HG03439 (cell line): ENCODE data around the gene PDE4C.
"Not testable (repeated sequence)": the region's sequence is repeated elsewhere in the genome, so short reads cannot be mapped to it uniquely, and the experiment has no call there.

ENCODE experiments used
- ATAC-seq: cut with Tn5 transposase; IDR thresholded peaks from one replicate; pipeline ENCODE4 v1.9.1; 2021; ENCODE audit warnings: mild to moderate bottlenecking, moderate library complexity; ENCODE audit not compliant: unreplicated experiment

Gene PDE4C

DNA sequence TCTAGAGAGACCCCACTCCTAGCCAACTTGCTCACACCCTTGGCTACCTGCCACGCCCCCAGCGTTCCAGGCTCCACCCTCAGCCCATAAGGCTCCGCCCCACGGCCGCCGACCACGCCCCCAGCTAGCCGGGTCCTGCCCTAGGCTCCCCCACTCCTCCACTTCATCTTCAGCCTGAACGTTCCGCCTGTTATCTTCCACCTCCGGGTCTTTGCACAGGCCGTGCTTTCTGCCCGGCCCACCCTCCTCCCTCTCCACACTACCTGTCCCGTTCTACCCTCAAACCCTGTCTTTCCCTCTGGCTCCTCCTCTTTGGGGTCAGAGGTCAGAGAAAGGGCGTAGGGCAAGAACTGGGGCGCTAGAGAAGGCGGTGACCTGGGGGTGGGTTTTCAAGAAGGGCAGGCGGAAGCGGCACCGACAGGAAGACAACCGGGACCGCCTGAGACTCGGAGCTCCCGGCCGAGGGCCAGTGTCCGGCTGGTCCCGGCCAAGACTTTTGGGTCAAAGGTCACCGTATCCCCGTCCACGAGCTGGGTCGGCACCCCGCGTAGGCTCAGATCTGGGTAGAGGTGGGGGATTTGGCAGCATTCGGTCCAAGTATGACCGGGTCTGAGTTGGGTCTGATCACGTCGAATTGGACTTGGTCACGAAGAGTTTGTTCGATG lies 2.2 kb downstream of the PDE4C start:
- ATAC-seq: peak; percentile 9

DNA sequence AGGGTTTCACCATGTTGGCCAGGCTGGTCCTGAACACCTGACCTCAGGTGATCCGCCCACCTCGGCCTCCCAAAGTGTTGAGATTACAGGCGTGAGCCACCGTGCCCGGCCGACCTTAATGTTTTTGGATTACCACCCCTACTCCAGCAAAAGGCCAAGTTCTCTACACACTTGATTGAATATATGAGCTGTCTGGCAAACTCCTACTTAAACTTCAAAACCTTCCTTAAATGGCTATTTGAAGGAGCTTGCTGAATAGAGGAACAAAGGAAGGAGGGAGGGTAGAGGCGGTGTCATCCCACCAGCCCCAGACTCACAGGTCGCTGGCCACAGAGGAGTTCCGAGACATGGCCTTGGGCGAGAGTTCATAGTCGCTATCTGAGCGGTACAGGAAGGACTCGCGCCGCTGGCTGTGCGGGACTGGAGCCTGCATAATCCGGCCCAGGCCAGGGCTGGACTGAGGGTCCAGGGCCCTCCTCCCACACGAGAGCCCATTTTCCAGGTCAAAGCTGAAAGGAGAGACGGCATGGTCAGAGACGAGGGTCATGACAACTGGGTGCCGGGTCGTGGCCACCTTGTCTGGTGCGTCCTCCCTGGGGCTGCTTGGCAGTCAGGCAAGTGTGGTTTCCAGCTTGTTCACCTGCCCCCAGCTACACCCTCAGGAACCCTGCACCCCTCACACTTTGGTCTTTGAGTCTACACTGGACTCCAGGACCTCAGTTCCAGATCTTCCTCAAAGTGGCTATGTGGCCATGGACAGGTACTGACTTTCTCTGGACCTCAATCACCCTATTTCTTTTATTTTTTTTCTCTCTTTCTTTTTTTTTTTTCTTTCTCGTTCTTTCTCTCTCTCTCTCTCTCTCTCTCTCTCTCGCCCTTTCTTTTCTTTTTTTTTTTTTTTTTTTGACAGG lies 4.2 kb downstream of the PDE4C start:
- ATAC-seq: no peak

- ATAC-seq: no peak
Observed at GRCh38 chr19:18220632-18221275, 5.5 kb downstream of the PDE4C start.

DNA sequence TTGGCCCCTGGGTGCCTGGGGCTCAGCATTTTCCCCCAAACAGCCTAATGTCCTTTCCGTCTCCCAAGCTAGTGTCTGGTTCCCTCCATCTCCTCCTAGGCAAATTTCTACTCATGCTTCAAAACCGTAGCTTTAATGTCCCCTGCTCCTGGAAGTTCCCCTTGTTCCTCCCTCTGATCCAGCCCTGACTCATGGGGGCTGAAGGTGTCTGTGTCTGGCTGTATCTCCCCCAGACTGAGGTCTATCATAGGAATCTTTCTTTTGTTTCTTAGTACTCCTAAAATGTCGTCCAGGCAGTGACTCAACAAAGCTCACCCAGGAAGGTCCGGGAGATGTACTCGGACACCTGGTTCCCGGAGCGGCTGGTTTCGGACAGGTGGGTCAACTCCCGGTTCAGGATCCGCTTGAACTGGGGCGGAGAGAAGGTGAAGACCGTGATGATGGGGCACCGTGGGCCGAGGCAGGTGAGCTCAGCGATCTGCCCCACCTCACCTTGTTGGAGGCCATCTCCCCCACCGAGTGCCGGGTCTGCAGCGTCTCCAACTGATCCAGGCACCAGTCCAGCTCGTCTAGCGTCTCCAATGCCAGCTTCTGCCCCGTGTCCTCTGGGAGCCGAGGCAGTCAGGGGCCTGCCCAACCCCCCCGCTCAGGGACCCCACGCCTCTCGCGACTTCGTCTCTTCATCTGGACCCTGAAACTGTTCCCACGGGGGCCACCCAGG lies 6.2 kb downstream of the PDE4C start:
- no peak for ATAC-seq

DNA sequence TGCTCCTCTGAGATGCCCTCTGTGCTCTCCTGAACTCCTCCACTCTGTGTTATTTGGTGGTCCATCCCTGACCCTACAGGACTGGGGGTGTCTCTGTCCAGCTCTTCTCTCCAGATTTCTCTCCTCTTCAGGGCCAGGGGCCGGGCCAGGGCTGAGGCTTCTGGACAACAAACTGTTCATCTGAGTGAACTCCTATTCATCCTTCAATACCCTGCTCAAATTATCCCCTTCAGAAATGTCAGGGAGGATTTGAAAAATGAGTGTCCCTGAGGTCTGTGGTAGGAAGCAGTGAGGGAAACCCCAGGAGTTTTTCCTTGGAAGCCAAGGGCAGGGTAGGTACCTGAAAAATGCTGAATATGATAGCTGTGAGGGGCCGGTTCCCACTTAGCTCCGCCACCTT lies 7.6 kb downstream of the PDE4C start:
- no peak for ATAC-seq

GRCh38 chr19:18218159-18218558 lies 8.1 kb downstream of the PDE4C start:
- no peak for ATAC-seq

GRCh38 chr19:18216789-18217188 lies 9.4 kb downstream of the PDE4C start:
- ATAC-seq: no peak

DNA sequence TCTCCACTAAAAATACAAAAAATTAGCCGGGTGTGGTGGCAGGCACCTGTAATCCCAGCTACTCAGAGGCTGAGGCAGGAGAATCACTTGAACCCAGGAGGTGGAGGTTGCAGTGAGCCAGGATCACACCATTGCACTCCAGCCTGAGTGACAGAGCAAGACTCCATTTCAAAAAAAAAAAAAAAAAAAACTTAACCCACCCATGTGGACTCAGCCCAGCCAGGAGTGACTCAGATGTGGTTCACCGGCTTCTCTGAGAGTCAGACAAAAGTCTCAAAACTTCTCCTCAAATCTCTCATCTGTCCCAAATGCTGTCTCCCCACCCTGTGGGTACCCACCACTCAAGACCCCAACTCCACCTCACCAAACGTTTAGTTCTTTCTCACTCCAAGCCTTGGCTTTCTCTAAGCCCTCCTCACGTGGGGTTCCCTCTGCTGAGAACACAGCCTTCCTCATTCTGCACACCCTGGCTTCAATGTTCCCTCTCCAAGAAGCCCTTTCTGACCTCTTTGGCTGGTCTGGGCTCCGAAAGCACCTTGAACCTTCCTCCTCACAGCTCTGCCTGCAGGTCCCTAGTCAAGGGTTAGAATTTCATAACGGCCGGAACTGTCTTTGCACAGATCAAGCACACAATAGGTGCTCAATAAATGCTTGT lies 11.3 kb downstream of the PDE4C start:
- no peak for ATAC-seq

DNA sequence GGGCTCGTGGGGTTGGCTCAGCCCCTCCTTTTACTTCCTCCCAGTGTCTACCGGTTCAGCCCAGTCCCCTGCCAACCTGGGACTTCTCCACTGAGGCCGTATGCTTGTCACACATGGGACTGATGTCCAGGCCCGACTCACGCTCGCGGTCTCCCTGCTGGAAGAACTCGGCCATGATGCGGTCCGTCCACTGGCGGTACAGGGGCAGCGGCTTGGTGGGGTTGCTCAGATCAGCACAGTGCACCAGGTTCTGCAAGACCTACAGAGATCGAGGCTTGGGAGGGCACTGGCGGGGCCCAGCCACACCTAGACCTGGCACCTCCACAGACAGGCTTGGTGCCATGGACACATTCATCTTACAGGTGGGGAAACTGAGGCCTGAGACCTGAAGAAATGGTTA lies 14.6 kb downstream of the PDE4C start:
- ATAC-seq: no peak

GRCh38 chr19:18209912-18210311 lies 16.3 kb downstream of the PDE4C start:
- ATAC-seq: not testable (repeated sequence)

- no peak for ATAC-seq
Observed at GRCh38 chr19:18208098-18208951, 17.9 kb downstream of the PDE4C start.

DNA sequence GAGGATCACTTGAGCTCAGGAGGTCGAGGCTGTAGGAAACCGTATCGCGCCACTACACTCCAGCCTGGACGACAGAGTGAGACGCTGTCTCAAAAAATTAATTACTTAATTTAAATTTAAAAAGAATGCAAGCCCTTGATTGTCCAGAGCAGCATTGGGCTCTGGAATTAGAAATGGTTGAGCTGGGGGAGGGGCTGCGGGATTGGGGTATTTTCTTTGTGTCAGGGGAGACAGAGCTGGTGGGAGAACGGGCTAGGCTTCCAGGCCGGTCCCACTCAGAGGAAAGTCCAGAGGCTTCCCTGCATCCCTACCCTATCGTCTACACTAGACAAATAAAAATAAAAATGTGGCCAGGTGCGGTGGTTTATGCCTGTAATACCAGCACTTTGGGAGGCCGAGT lies 20.2 kb downstream of the PDE4C start:
- ATAC-seq: no peak

- no peak for ATAC-seq
Observed at GRCh38 chr19:18205200-18205892, 20.9 kb downstream of the PDE4C start.

- ATAC-seq: peak; percentile 2
Observed at GRCh38 chr19:18204394-18205199, 21.6 kb downstream of the PDE4C start.

DNA sequence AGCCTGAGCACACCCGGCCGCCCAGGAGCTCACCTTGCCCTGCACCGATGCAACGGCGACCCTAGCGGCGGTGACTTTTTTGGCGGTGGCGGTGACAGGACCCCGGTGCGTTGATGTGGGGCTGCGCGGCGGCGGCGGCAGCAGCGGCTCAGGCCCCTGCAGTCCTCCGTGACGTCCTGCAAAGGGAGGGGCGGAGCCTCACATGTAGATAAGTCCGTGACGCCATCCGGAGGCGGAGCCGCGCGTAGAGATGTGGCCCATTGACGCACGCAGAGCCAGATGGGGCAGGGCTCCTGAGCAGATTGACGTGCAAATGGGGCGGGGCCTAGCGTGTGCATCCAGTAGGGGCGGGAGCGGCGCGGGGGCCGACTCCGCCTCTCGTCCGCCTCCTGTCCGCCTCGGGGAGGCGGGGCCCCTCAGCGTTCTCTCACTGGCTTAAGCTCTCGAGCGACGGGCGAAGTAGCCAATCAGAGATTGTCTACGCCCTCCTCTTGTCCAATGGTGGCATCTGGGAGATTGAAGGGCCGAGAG lies 22.3 kb downstream of the PDE4C start, which contains the start of gene RAB3A:
TSS of gene RAB3A (minus strand) at position 180 of the 531 bp plus-strand sequence. CDS start 1,302 bp downstream, outside the sequence.
- ATAC-seq: peak; percentile 94

- ATAC-seq: no peak
Observed at GRCh38 chr19:18203408-18203862, 22.8 kb downstream of the PDE4C start.

GRCh38 chr19:18202778-18203407 lies 23.3 kb downstream of the PDE4C start:
- no peak for ATAC-seq
